Neutrophil (primary cell): Measurements from ENCODE around the gene IRX4.

Source experiments
- H3K27ac ChIP-seq: fragments of 200-600 bp; sonication (generic); 2 replicates; pipeline ENCODE4 v1.5.1; 2016; ENCODE audit warnings: mild to moderate bottlenecking, moderate library complexity
- H3K27me3 ChIP-seq: fragments of 200-600 bp; sonication (generic); 2 replicates; pipeline ENCODE4 v1.6.0; 2016; ENCODE audit warnings: mild to moderate bottlenecking
- H3K36me3 ChIP-seq: fragments of 200-600 bp; sonication (generic); 2 replicates; pipeline ENCODE4 v1.5.1; 2017
- H3K4me1 ChIP-seq, 2 experiments: fragments of 200-600 bp in 1 of 2; sonication (generic) in 1 of 2; 1 replicate in 1 of 2; 2 replicates in 1 of 2; pipeline versions ENCODE4 v1.5.1 to v1.6.1; 2013 to 2016; ENCODE audit warnings: low read depth in 1 of 2, low read length in 1 of 2, mild to moderate bottlenecking in 1 of 2, moderate library complexity in 1 of 2; ENCODE audit not compliant: control insufficient read depth in 1 of 2, insufficient read depth in 1 of 2
- H3K4me3 ChIP-seq, 2 experiments: fragments of 200-600 bp in 1 of 2; sonication (generic) in 1 of 2; 1 replicate in 1 of 2; 2 replicates in 1 of 2; pipeline ENCODE4 v1.5.1; 2013 to 2016; ENCODE audit warnings: low read depth in 1 of 2, low read length in 1 of 2, mild to moderate bottlenecking in 1 of 2, moderate library complexity in 1 of 2
- H3K9me3 ChIP-seq: fragments of 200-600 bp; sonication (generic); 2 replicates; pipeline ENCODE4 v1.5.1; 2016
- CTCF ChIP-seq: fragments of 200-600 bp; sonication (generic); IDR thresholded peaks from 2 replicates; pipeline ENCODE4 v1.5.1; 2016; ENCODE audit warnings: antibody characterized with exemption

The IRX4 gene

GRCh38 chr5:1881731-1882336 is 891 bp downstream of the IRX4 start:
- TF ChIP-seq CTCF = no peak
- no peak overlapping the region for H3K27ac ChIP-seq
- no peak overlapping the region for H3K4me3 ChIP-seq
- peaks cover 100% of the 10 kb centered on the region for H3K27me3 ChIP-seq
- H3K36me3 ChIP-seq = no peaks in the 10 kb centered on the region
- H3K9me3 ChIP-seq = no peaks in the 10 kb centered on the region
- no peaks in the 10 kb centered on the region for H3K4me1 ChIP-seq

- peaks cover 100% of the 10 kb centered on the region for H3K27me3 ChIP-seq
- H3K27ac ChIP-seq = no peak overlapping the region
These were observed 1.6 kb downstream of the IRX4 start for GRCh38 chr5:1881098-1881572.

GRCh38 chr5:1880377-1881025 is 2.2 kb downstream of the IRX4 start:
- no peak for TF ChIP-seq CTCF
- no peak overlapping the region for H3K4me3 ChIP-seq
- H3K36me3 ChIP-seq = no peaks in the 10 kb centered on the region
- H3K4me1 ChIP-seq = no peaks in the 10 kb centered on the region
- H3K9me3 ChIP-seq = no peaks in the 10 kb centered on the region
- no peak overlapping the region for H3K27ac ChIP-seq
- peaks cover 100% of the 10 kb centered on the region for H3K27me3 ChIP-seq

More at GRCh38 chr5:1881098-1881572, 1.6 kb downstream of the IRX4 start:
- TF ChIP-seq CTCF = no peak
- Histone ChIP-seq H3K9me3 (no peaks in the 10 kb centered on the region), H3K4me3 (no peak overlapping the region), H3K36me3 (no peaks in the 10 kb centered on the region), H3K4me1 (no peaks in the 10 kb centered on the region)

- no peaks in the 10 kb centered on the region for H3K36me3 ChIP-seq
- H3K4me1 ChIP-seq = no peaks in the 10 kb centered on the region
- H3K27me3 ChIP-seq = peaks cover 100% of the 10 kb centered on the region
- H3K9me3 ChIP-seq = no peaks in the 10 kb centered on the region
- H3K27ac ChIP-seq = no peak overlapping the region
- no peak for TF ChIP-seq CTCF
- no peak overlapping the region for H3K4me3 ChIP-seq
These were observed 3.1 kb downstream of the IRX4 start for GRCh38 chr5:1879292-1880263.

GRCh38 chr5:1878050-1878849 is 4.5 kb downstream of the IRX4 start:
- Histone ChIP-seq H3K27ac (no peak overlapping the region), H3K4me3 (no peak overlapping the region)

More at GRCh38 chr5:1878050-1878849, 4.5 kb downstream of the IRX4 start:
- Histone ChIP-seq H3K9me3 (no peaks in the 10 kb centered on the region), H3K27me3 (peaks cover 100% of the 10 kb centered on the region), H3K36me3 (no peaks in the 10 kb centered on the region), H3K4me1 (no peaks in the 10 kb centered on the region)
- no peak for TF ChIP-seq CTCF
